ENCODE results near the gene LRRC37B.
"Not testable (repeated sequence)": the region's sequence is repeated elsewhere in the genome, so short reads cannot be mapped to it uniquely, and the experiment has no call there.

LRRC37B gene

GRCh38 chr17:32084003-32084941 lies 77.1 kb downstream of the LRRC37B start:
- not testable (repeated sequence) for H3K9ac ChIP-seq (ENCODE audit: insufficient read length, low read depth)
- peak; percentile 80 for DNase-seq (ENCODE audit: low read depth, low spot score)

DNA sequence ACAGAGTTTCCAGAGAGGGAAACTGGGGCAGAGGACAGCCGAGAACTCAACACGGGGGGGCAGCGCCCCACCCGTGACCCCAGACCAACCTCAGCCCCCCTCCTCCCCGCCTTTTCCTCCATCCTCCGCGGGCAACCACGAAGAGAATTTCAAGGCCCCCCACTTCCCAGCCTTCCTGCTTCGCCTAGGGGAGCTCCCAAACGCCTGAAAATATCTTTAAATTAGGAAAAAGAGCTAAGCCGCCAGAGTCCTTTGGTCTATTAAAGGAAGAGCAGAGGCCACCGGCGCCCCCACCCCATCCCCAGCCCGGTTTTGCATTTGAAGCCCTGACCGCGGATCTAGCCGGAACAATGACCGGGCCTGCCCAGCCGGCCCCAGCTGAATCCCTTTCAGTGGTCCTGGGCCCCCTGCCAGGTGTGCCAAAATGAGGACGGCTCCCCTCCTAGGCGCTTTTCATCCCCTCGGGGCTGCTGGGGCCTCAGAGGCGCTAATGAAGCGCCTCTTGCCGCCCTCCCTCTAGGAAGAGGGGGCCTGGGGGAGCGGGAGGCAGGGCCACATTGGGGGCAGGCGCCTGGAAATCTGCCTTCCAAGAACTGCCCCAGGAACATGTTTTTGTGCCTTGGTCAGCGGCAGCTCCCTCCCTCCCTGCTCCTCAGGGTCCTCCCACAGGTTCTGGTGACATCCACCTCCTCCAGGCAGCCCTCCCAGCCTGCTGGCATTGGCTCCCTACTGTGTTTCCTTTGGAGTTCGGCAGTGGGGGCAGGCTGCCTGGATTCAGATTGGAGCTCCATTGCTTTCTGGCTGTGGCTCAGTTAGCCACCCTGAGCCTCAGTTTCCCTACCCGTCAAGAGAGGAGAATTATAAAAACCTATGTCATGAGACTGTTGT lies 78.0 kb downstream of the LRRC37B start:
- not testable (repeated sequence) for H3K9me3 ChIP-seq (ENCODE audit: insufficient read depth, low read length); H3K4me1 ChIP-seq (ENCODE audit: insufficient read depth, insufficient read length); H3K36me3 ChIP-seq (ENCODE audit: insufficient read depth, insufficient read length, low read length); H3K4me3 ChIP-seq (ENCODE audit: insufficient read length, low read depth); H3K9ac ChIP-seq (ENCODE audit: insufficient read length, low read depth); H3K27me3 ChIP-seq (ENCODE audit: insufficient read depth, insufficient read length); DNase-seq (ENCODE audit: low read depth, low spot score)

More at GRCh38 chr17:32084003-32084941, 77.1 kb downstream of the LRRC37B start:
- not testable (repeated sequence) for H3K27me3 ChIP-seq (ENCODE audit: insufficient read depth, insufficient read length); H3K4me1 ChIP-seq (ENCODE audit: insufficient read depth, insufficient read length); H3K9me3 ChIP-seq (ENCODE audit: insufficient read depth, low read length); H3K36me3 ChIP-seq (ENCODE audit: insufficient read depth, insufficient read length, low read length)
- peak overlapping the region; percentile 28 for H3K4me3 ChIP-seq (ENCODE audit: insufficient read length, low read depth)
- peak; percentile 23 for TF ChIP-seq YY1 (IDR thresholded peaks at IDR 0.05; ENCODE audit: insufficient read depth, insufficient read length)

GRCh38 chr17:32086833-32087232 lies 79.7 kb downstream of the LRRC37B start:
- DNase-seq (ENCODE audit: low read depth, low spot score); H3K4me3 ChIP-seq (ENCODE audit: insufficient read length, low read depth); H3K9ac ChIP-seq (ENCODE audit: insufficient read length, low read depth); H3K27me3 ChIP-seq (ENCODE audit: insufficient read depth, insufficient read length); H3K9me3 ChIP-seq (ENCODE audit: insufficient read depth, low read length); H3K4me1 ChIP-seq (ENCODE audit: insufficient read depth, insufficient read length); H3K36me3 ChIP-seq (ENCODE audit: insufficient read depth, insufficient read length, low read length): not testable (repeated sequence)

- not testable (repeated sequence) for H3K27me3 ChIP-seq (ENCODE audit: insufficient read depth, insufficient read length); H3K9me3 ChIP-seq (ENCODE audit: insufficient read depth, low read length); H3K4me1 ChIP-seq (ENCODE audit: insufficient read depth, insufficient read length); DNase-seq (ENCODE audit: low read depth, low spot score); H3K9ac ChIP-seq (ENCODE audit: insufficient read length, low read depth); H3K4me3 ChIP-seq (ENCODE audit: insufficient read length, low read depth); H3K36me3 ChIP-seq (ENCODE audit: insufficient read depth, insufficient read length, low read length)
Measured at GRCh38 chr17:32092062-32092461, 84.9 kb downstream of the LRRC37B start.

DNA sequence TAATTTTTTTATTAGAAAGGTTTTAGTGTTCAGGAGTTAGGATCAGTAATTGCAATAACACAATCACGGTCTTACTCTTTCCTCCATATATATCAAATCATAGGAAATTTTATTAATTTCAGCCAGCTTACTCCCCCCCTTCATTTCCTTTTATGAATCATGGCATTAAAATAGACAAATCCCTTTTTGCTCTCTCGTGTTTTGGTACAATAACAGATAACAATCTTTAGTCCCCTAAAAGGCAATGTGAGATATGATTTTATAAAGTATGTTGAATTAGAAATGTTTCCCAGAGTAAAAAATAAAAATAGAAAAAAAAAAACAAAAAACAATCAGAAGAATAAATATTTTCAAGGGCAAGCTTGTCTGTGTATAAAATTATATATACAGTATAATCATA lies 92.5 kb downstream of the LRRC37B start:
- H3K36me3 ChIP-seq (ENCODE audit: insufficient read depth, insufficient read length, low read length), result no peaks in the 10 kb centered on the region
- no peak for DNase-seq (ENCODE audit: low read depth, low spot score)
- H3K4me3 ChIP-seq (ENCODE audit: insufficient read length, low read depth), result no peak overlapping the region
- no peaks in the 10 kb centered on the region for H3K4me1 ChIP-seq (ENCODE audit: insufficient read depth, insufficient read length)
- H3K9ac ChIP-seq (ENCODE audit: insufficient read length, low read depth), result no peak overlapping the region
- no peak for TF ChIP-seq ZNF274 (IDR thresholded peaks at IDR 0.05; ENCODE audit: low read depth, low read length)
- no peaks in the 10 kb centered on the region for H3K27me3 ChIP-seq (ENCODE audit: insufficient read depth, insufficient read length)
- H3K9me3 ChIP-seq (ENCODE audit: insufficient read depth, low read length), result no peaks in the 10 kb centered on the region

- not testable (repeated sequence) for H3K9me3 ChIP-seq (ENCODE audit: insufficient read depth, low read length); H3K4me3 ChIP-seq (ENCODE audit: insufficient read length, low read depth); H3K36me3 ChIP-seq (ENCODE audit: insufficient read depth, insufficient read length, low read length); H3K27me3 ChIP-seq (ENCODE audit: insufficient read depth, insufficient read length); H3K4me1 ChIP-seq (ENCODE audit: insufficient read depth, insufficient read length); H3K9ac ChIP-seq (ENCODE audit: insufficient read length, low read depth); DNase-seq (ENCODE audit: low read depth, low spot score)
Measured at GRCh38 chr17:32100323-32100722, 93.1 kb downstream of the LRRC37B start.

- no peaks in the 10 kb centered on the region for H3K36me3 ChIP-seq (ENCODE audit: insufficient read depth, insufficient read length, low read length)
- TF ChIP-seq YY1 (IDR thresholded peaks at IDR 0.05; ENCODE audit: insufficient read depth, insufficient read length) (no peak), ZNF274 (IDR thresholded peaks at IDR 0.05; ENCODE audit: low read depth, low read length) (no peak), SUZ12 (IDR thresholded peaks at IDR 0.05; ENCODE audit: extremely low read depth, insufficient read depth, insufficient read length) (no peak)
- H3K4me3 ChIP-seq (ENCODE audit: insufficient read length, low read depth), result no peak overlapping the region
- no peaks in the 10 kb centered on the region for H3K27me3 ChIP-seq (ENCODE audit: insufficient read depth, insufficient read length)
- H3K9me3 ChIP-seq (ENCODE audit: insufficient read depth, low read length), result no peaks in the 10 kb centered on the region
- DNase-seq (ENCODE audit: low read depth, low spot score), result no peak
- H3K9ac ChIP-seq (ENCODE audit: insufficient read length, low read depth), result no peak overlapping the region
- H3K4me1 ChIP-seq (ENCODE audit: insufficient read depth, insufficient read length), result no peaks in the 10 kb centered on the region
Measured at GRCh38 chr17:32100971-32101631, 93.9 kb downstream of the LRRC37B start.
